MCF 10A (cell line): ENCODE data around the gene NDST3. TPM values are rescaled to one million over a fixed set of nuclear protein-coding genes. Genes with fewer than 3 reads are reported as not detected.

Experiments used
- BruUV-seq: library from RNA; stranded (reverse); fragments of 400-500 nt; replicated peaks from 2 replicates; lab custom pipeline; 2021; lab: Mats Ljungman, UMichigan
- CTCF ChIA-PET: fragments of 300-600 bp; sonication (Branson Sonifier 250); formaldehyde crosslinking; extraction: SDS; loops from one replicate; lab custom pipeline; 2021; ENCODE audit warnings: antibody characterized with exemption, inconsistent platforms; lab: Yijun Ruan, JAX
- POLR2A ChIA-PET: fragments of 300-600, 350-650 bp; sonication (Branson Sonifier 250); formaldehyde crosslinking; extraction: SDS; loops from one replicate; lab custom pipeline; 2020; ENCODE audit warnings: antibody characterized with exemption, inconsistent platforms; lab: Yijun Ruan, JAX
- DNase-seq: peaks from one replicate; pipeline ENCODE4 v3.0.0-alpha.2; 2018; ENCODE audit not compliant: unreplicated experiment
- H3K27ac Mint-ChIP-seq: one replicate; pipeline ENCODE4 v1.8.0; 2022; ENCODE audit warnings: mild to moderate bottlenecking, low read depth, mixed read lengths; ENCODE audit not compliant: unreplicated experiment
- H3K27me3 Mint-ChIP-seq: one replicate; pipeline ENCODE4 v1.8.0; 2022; ENCODE audit warnings: mixed read lengths; ENCODE audit not compliant: insufficient read depth, unreplicated experiment
- H3K36me3 Mint-ChIP-seq: one replicate; pipeline ENCODE4 v1.8.0; 2022; ENCODE audit warnings: mild to moderate bottlenecking, moderate library complexity, mixed read lengths; ENCODE audit not compliant: insufficient read depth, unreplicated experiment
- H3K4me1 Mint-ChIP-seq: one replicate; pipeline ENCODE4 v1.8.0; 2022; ENCODE audit warnings: mixed read lengths; ENCODE audit not compliant: insufficient read depth, unreplicated experiment
- H3K4me3 Mint-ChIP-seq: one replicate; pipeline ENCODE4 v1.8.0; 2022; ENCODE audit warnings: mild to moderate bottlenecking, moderate library complexity, mixed read lengths; ENCODE audit not compliant: unreplicated experiment
- H3K9me3 Mint-ChIP-seq: one replicate; pipeline ENCODE4 v1.8.0; 2022; ENCODE audit warnings: mixed read lengths; ENCODE audit not compliant: unreplicated experiment
- CTCF ChIP-seq: fragments of 200-600 bp; IDR thresholded peaks from one replicate; pipeline ENCODE4 v1.8.0; 2022; ENCODE audit warnings: antibody characterized with exemption, mild to moderate bottlenecking; ENCODE audit not compliant: unreplicated experiment
- intact Hi-C: fragments of 100-400 bp; cut with micrococcal nuclease; formaldehyde crosslinking; loops from 2 replicates; pipeline ENCODE4 v1.14.1; 2022
- total RNA-seq: library from RNA; stranded (reverse); gene quantifications from 2 replicates; pipeline ENCODE4 v1.2.3, GENCODE V29; 2022

NDST3 gene
- total RNA-seq, 1 experiment from 2014 or later = not detected

DNA sequence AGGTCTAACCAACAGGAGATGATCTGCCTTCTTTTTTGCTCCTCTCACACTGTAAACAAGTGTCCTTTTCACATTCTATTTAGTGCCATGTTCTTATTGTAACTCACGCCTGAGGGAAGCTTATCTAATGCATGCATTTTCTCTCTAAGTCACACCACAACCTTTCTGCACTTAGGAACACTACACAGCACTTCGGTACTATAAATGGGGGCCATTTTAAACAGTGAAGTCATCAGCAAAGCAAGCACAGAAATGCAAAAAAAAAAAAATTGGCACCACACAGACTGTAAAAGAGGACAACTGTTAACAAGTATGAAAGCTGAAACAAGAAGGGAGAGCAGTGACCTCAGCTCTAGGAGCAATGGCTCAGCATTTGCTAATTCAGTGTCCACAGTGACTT, 273.4 kb downstream of the NDST3 start:
- H3K27me3 Mint-ChIP-seq = no peaks in the 10 kb centered on the region
- no peak overlapping the region for H3K4me3 Mint-ChIP-seq
- no peaks in the 10 kb centered on the region for H3K4me1 Mint-ChIP-seq
- no peak overlapping the region for H3K27ac Mint-ChIP-seq
- POLR2A ChIA-PET = no interaction called here
- intact Hi-C loops = no loop called here
- CTCF ChIA-PET = interaction anchor here (0.7 to 1.0 kb wide), 4 partner anchors 10 to 74 kb away, joined by 3 to 4 read pairs (median 4); partner anchors contain the start of gene PRSS12
- H3K9me3 Mint-ChIP-seq = no peaks in the 10 kb centered on the region
- no TSS peak for BruUV-seq
- TF ChIP-seq CTCF = no peak
- DNase-seq = no peak
- no peaks in the 10 kb centered on the region for H3K36me3 Mint-ChIP-seq
